HG03064 (cell line): ENCODE results near the gene SLC41A1.

Source experiments
- ATAC-seq: cut with Tn5 transposase; IDR thresholded peaks from one replicate; pipeline ENCODE4 v1.9.1; 2021; ENCODE audit warnings: low read depth; ENCODE audit not compliant: unreplicated experiment

Gene SLC41A1

GRCh38 chr1:205760606-205761005 lies 52.4 kb downstream of the SLC41A1 start:
- ATAC-seq: no peak

- no peak for ATAC-seq
These were observed 56.4 kb downstream of the SLC41A1 start for GRCh38 chr1:205756552-205756951.

GRCh38 chr1:205754857-205755256 lies 58.1 kb downstream of the SLC41A1 start:
- ATAC-seq: no peak

GRCh38 chr1:205751036-205751651 lies 61.9 kb downstream of the SLC41A1 start:
- ATAC-seq: no peak

GRCh38 chr1:205750138-205751035 lies 62.6 kb downstream of the SLC41A1 start, which contains the start of gene NUCKS1:
Gene NUCKS1 (minus strand): TSS chr1:205750182. CDS start chr1:205749973, 209 bp downstream.
- peak; percentile 65 for ATAC-seq

- peak; percentile 71 for ATAC-seq
These were observed 63.5 kb downstream of the SLC41A1 start for GRCh38 chr1:205749234-205750137.

GRCh38 chr1:205748403-205749233 lies 64.4 kb downstream of the SLC41A1 start:
- ATAC-seq: peak; percentile 15

- no peak for ATAC-seq
These were observed 66.1 kb downstream of the SLC41A1 start for GRCh38 chr1:205746757-205747412.

- no peak for ATAC-seq
These were observed 68.6 kb downstream of the SLC41A1 start for GRCh38 chr1:205744403-205744802.

- no peak for ATAC-seq
These were observed 69.0 kb downstream of the SLC41A1 start for GRCh38 chr1:205743977-205744376.

GRCh38 chr1:205741681-205742080 lies 71.3 kb downstream of the SLC41A1 start:
- ATAC-seq: no peak

- ATAC-seq: no peak
These were observed 73.4 kb downstream of the SLC41A1 start for GRCh38 chr1:205739348-205740160.
